ENCODE results near the gene CDH16.

Gene CDH16

DNA sequence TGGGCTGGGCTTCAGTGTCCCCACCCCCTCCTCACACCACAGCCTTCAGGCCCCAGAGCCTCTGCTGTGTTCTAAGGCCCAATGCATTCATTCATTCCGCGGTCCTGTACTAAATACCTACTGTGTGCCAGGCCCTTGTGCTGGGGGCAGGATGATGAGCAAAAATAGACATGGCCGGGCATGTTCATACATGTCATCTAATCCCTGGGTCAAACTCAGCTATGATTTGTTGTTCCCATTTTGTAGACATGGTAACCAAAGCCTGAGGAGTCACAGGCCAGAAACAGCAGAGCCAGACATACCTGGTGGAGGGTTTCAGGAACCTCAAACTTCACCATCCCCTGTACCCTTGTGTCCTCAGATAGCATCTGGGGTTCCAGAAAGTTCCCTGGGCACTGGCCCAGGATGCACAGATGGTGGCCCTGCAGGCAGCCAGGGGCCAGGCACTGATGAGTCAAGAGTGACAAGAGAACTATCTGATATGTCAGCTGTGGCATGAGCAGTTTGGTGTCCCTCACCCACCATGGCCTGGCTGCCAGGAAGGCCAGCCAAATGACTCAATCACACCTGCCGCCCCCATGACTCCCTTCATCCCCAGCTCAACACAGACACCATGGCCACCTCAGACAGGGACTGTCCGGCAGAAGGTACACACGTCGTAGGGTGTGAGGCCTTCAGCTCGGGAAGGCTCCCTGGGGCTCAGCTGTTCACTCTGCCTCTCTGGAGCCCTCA lies 9.4 kb upstream of the CDH16 start:
- DNase-seq = peak; percentile 24

DNA sequence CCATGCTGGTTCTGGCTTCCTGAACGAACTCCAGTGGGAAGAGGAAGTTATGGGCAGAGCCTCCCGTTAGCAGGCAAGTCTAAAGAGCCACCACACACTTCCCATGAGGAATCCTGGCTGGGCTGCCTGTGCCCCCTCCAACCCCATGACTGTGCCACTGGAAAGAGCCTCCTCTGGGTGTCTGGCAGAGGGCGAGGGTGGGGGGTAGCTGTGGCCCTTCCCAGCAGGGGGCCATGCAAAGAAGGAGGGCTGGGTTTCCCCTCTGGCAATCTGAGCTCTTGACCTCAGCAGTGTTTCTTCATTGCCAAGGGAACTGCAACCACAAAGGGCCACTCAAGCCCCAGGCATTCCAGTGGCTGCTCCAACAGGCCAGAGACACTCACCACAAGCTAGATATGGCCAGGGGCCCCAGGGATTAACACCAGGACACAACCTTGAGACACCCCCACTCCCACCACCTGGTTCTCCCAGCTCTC lies 8.3 kb upstream of the CDH16 start:
- DNase-seq = peak; percentile 66

GRCh38 chr16:66926171-66926947 lies 7.7 kb upstream of the CDH16 start:
- DNase-seq = no peak

- no peak for DNase-seq
Measured at GRCh38 chr16:66925322-66925840, 6.7 kb upstream of the CDH16 start, which contains the start of gene RRAD. TSS of gene RRAD (minus strand) at chr16:66925535. CDS start at chr16:66925179, 356 bp downstream.

DNA sequence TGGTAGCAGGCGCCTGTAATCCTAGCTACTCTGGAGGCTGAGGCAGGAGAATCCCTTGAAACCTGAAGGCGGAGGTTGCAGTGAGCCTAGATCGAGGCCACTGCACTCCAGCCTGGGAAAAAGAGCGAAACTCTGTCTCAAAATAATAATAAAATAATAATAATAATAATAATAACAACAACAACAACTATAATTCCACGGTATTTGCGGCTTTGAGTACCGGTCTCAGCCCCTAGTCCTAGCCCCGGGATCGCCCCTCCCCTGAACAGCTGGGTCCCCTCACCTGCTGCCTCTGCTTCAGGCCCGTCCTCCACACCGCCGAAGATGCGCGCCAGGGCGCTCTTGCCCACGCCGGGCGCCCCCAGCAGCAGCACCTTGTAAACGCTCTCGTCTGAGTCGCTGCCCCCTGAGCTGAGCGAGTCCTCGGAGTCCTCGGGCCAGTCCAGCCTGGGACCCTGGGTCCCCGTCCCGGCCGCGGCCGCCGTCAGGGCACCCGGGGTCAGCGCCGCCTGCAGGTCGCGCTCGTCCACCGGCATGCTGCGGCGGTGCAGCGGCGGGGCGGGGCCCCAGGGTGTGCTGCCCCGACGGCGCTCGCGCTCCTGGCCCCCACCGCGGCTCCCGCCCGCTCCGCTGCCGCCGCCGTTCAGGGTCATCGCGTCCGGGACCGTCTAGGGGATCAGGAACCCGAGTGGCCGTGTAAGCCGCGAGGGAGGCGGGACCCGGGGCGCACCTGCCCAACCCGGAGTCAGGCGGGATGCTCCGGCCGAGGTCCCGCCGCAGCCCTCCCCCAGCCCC lies 6.0 kb upstream of the CDH16 start:
- DNase-seq = no peak

DNA sequence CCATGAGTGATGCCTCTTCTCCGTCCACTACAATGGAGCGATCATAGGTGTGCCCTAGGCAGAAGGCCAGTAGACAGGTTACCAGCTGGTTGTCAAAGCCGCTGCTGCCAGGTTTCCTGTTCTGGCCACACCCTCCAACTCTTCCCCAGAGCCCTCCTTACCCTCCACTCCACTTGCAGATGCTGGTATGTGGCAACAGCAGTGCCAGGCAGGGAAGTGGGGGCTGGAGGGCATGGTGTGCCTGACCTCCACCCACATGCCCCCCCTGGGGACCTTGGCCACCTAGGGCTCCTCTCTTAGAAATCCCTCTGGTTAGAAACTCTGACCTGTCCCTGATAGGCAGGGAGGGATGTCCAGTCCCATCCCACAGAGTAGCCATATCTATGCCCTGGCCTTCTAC lies 5.2 kb upstream of the CDH16 start:
- DNase-seq = no peak

- no peak for DNase-seq
Measured at GRCh38 chr16:66923247-66923731, 4.6 kb upstream of the CDH16 start.

DNA sequence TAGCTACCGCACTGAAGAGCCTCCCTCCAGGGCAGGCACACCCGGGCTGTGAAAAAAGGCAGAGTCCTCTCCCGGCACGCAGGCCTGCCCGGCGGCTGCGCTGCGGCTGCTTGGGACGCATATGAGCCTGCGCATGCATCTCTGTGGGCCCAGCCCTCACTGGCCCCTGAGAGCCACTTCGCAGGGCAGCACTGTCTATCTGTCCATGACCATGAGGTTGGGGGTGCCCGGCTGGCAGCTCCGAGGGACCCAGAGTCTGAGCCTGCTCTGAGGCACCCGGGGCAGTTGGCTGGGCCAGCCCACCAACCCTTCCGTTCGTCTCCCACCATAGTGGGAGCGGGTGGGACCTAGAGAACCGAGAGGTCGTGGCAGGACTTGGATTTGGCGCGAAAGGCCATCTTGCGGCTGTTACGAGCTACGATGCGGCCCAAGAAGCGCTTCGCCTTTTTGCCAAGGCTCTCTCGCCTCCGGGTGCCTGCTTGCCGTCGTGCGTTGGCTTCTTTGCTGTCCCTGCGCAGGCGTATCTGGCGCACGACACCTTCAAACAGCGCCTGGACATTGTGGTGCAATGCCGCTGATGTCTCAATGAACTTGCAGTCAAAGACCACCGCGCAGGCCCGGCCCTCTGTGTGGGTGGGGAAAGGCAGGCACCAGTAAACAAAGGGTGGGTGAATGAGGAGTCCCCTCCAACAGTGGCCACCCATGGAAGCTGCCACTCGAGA lies 3.2 kb upstream of the CDH16 start:
- no peak for DNase-seq

DNA sequence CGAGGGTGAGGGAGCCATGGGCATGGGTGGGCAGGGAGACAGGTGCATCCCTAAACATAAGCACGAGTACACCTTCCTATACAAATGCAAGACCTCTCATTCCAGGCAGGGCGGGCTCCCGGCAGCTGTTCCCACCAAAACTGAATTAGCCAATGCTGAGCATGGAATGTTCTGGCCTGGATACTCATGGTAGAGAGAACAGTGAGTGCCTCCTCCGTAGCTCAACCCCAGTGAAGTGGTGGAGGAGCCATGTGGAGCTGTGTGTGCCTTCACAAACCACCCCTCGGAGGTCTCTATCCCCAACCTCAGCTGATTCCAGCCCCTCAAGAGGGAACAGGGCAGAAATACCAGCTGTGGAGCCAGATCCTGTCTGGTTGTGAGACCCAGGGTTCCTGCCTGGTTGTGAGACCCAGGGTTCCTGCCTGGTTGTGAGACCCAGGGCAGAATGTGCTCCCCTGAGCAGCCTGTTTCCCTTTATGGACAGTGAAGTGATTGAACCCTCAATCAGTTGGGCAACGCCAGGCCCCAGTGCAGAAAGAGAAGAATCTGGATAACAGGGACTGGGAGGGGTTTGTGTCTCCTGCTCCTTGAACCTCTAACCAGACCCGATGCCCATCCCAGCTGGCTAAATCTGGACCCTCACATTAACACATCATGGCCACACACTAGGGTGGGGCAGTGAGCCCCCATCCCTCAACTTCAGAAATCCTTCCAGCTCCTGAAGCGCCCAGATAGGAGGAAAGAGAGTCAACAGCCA lies 2.4 kb upstream of the CDH16 start:
- no peak for DNase-seq

DNA sequence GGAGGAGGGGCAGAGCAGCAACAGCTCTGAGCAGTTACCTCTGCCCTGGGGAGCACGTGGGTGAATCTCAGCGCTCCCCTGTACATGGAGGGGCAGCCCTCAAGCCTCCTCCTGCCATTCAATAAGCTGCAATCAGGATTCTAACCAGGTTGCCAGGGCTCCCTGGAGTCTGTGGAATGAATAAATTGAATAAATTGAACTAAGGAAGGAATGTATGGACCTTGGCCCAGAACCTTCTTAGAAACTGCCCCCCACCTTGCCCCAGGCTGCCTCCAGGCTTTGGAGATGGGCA lies 1.6 kb upstream of the CDH16 start:
- no peak for DNase-seq

DNA sequence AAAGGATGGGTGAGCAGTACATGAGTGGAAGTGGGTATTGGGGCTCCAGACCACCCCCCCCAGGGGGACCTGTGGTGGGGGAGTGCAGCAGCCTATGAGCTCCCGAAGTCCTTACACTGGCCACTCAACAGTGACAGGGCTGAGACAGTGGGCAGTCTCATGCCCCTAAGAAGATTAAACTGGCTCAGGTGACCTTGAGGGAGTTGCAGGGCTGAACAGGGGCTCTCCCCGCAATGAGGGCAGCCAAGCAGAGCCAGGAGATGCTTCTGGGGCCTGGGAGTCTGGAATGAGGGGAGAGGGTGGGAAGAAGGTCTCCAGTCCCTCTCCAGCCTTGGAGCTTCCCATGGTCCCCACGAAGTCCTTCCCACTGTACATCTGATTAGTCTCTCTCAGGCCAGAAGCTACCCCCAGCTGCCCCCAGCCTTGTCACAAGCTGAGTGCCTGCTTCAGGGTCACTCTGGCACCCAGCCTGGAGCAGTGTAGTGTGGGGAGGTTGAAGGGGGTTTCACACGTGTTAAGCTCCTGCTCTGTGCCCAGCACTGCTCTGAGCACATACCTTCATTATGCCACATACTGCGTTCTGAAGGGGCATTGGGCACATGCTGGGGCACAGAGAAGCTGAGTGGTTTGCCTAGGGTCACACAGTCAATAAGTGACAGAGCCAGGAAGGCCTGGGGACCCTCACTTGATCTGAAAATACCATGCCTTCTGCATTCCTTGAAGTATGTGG lies 1.0 kb upstream of the CDH16 start:
- no peak for DNase-seq

GRCh38 chr16:66918355-66918754 lies 330 bp downstream of the CDH16 start:
- DNase-seq = no peak

GRCh38 chr16:66917741-66918140 lies 944 bp downstream of the CDH16 start:
- DNase-seq = no peak

DNA sequence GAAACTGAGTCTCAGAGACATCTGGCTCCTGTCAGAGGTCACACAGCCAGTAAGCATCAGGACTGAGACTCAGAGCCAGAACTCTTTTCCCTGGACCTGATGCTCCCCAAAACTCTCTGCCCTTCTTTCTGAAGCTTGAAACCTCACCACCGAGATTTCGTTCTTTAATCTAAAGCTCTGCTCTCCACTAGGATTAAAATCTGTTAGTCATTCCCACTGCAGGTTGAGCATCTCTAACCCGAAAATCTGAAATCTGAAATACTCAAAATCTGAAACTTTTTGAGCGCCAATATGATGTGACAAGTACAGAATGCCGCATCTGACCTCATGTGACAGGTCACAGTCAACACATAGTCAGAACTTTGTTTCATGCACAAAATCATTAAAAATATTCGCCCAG lies 2.2 kb downstream of the CDH16 start:
- no peak for DNase-seq

- DNase-seq = no peak
Measured at GRCh38 chr16:66915041-66915440, 3.6 kb downstream of the CDH16 start.

DNA sequence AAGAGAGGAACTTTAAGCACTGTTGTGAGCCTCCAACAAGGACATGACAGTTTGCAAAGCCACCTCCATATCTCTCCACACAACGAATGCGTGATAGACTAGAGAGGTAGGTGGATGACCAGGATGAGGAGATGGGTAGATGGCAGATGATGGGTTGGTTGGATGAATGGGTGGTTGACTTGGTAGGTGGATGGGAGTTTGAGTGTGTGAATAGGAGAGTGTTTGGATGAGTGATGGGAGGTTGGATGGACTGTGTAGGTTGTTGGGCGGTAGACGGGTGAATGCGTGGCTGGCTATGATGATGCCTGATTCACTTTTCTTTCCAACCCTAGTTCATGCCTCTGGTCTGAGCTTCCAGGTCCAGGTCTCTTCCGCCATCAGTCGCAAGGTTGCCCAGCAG lies 4.1 kb downstream of the CDH16 start:
- no peak for DNase-seq

DNA sequence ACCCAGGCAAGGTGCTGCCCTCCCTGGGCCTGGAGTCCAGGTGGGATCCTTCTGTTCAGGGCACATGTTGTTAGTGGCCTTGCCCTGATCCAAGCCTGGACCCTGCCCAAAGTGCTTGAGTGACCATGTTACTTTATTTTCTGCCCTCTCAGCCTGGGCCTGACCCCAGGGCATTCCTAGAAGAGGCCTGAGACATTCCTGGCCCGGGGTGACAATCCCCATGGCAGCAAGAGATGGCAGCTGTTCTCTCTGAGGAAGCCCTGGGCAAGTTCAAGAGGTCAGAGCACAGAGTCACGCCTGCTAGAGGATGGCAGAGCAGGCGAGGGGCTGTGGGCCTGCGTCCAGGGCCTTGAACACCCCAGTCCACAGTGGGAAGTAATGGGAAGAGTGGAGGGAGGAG lies 5.0 kb downstream of the CDH16 start:
- DNase-seq = no peak

DNA sequence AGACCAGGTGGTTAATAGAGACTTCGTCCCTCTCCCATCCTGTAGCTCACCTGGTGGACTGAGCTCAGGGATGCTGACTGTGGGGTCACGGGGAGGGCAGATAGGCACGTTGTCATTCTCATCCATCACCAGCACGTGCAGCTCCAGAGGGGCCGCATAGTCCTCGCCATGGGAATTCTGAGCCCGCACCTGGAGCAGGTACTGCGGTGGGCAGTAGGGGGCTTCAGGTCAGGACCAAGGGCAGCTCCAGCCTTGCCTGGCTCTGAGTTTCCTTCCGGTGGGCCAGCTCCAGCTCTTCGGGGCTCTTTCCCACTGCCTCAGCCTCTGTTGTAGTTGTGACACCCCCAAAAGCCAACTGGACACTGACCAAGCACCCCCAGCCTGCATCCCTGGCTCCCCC lies 5.6 kb downstream of the CDH16 start:
- no peak for DNase-seq

DNA sequence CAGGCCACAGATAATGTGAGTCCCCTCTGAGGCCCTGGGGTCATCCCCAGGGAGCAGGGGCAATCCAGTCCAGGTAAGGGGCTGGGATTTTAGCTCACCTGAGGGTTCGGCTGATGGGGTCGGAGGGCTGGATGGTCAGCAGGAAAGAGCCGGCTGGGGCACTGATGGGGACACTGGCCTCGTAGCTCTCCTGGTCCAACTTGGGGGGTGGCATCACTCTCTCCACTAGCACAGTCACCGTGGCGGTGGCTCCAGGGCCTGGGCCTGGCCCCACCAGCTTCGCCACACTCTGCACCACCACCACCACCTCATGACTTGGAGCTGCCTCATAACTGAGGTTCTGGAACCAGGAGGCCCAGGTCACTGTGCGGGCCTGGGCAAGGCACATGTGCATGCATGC lies 6.9 kb downstream of the CDH16 start:
- no peak for DNase-seq

GRCh38 chr16:66911112-66911511 lies 7.6 kb downstream of the CDH16 start:
- DNase-seq = no peak

Data from MV-4-11 (cell line).